ENCODE data around the gene GUCY2D.

The GUCY2D gene

GRCh38 chr17:8064561-8065019 lies 62.2 kb downstream of the GUCY2D start:
- H3K27me3 ChIP-seq (replicated peaks; ENCODE audit: insufficient read depth, low read length): peaks cover 94% of the 10 kb centered on the region
- H3K4me3 ChIP-seq (ENCODE audit: low read length): no peak overlapping the region
- no peaks in the 10 kb centered on the region for H3F3A ChIP-seq (ENCODE audit: insufficient read depth, low read length)
- no peak overlapping the region for H2AFZ ChIP-seq (ENCODE audit: low read length)
- TF ChIP-seq CTCF (IDR thresholded peaks at IDR 0.05; ENCODE audit: low read length) (no peak), EZH2phosphoT487 (IDR thresholded peaks at IDR 0.05; ENCODE audit: low read length) (no peak), EZH2 (optimal IDR thresholded peaks at IDR 0.05; ENCODE audit: low read depth, low read length) (no peak)
- no peaks in the 10 kb centered on the region for H3K79me2 ChIP-seq (ENCODE audit: low read length)
- H4K20me1 ChIP-seq (ENCODE audit: insufficient read depth, low read length): no peaks in the 10 kb centered on the region
- no peak overlapping the region for H3K27ac ChIP-seq (ENCODE audit: low read length)
- no peaks in the 10 kb centered on the region for H3K36me3 ChIP-seq (replicated peaks; ENCODE audit: insufficient read depth, low read length)
- H3K4me2 ChIP-seq (ENCODE audit: low read depth, low read length): no peak overlapping the region
- H3K9ac ChIP-seq (ENCODE audit: low read length): no peak overlapping the region
- DNase-seq: no peak
- H3K9me2 ChIP-seq (replicated peaks; ENCODE audit: insufficient read depth, low read length): no peaks in the 10 kb centered on the region
- H3K4me1 ChIP-seq (ENCODE audit: low read length): peaks cover 4% of the 10 kb centered on the region
- no peaks in the 10 kb centered on the region for H3K9me3 ChIP-seq (replicated peaks; ENCODE audit: insufficient read depth, low read length)

DNA sequence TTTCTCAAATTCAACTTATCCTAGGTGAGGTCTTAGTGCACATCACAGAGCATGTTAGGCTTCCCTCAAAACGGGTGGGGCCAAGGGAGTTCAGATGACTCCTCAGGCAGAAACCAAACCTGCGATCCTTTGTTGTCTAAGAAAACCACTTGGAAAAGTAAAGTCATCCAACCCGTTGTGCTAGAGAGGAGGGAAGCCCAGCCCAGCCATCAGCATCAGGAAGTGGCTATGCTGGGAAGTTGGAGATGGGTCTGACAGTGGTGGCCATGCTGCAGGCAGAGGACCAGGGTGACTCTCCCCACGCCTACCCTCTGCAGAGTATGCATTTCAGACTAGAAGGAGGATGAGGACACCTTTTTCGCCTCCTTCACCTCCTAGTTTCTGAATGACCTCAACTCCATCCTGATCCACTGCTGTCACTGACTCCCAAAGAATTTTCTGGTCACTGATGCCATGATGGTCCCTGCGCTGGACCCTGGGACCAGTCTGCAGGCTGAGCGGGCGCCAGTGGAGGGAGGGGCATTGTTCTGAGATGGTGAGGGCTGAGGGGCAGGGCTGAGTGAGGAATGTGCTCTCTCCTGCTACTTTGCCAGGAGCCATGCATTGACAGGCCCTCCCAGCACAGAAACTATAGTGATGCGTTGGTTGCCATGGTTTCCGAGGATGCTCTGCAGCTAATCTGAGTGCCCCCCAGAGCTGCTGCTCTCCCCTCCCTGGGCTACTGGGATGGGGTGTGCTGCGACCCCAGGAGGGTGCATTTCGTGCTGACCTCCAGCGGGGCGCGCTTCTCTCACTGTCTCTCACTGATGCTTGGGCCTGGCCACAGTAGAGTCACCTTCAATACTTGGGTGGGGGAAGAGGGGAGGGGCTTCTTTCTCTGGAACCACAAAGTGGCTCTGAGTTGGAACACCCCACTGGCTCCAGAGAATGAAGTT lies 64.7 kb downstream of the GUCY2D start:
- Histone ChIP-seq H4K20me1 (ENCODE audit: insufficient read depth, low read length) (no peaks in the 10 kb centered on the region), H3K79me2 (ENCODE audit: low read length) (no peaks in the 10 kb centered on the region), H3K27ac (ENCODE audit: low read length) (no peak overlapping the region), H3K4me1 (ENCODE audit: low read length) (no peaks in the 10 kb centered on the region), H3K9me3 (replicated peaks; ENCODE audit: insufficient read depth, low read length) (no peaks in the 10 kb centered on the region), H3K9ac (ENCODE audit: low read length) (no peak overlapping the region), H3K4me2 (ENCODE audit: low read depth, low read length) (no peak overlapping the region), H3K36me3 (replicated peaks; ENCODE audit: insufficient read depth, low read length) (no peaks in the 10 kb centered on the region), H3K4me3 (ENCODE audit: low read length) (no peak overlapping the region), H2AFZ (ENCODE audit: low read length) (no peak overlapping the region), H3K9me2 (replicated peaks; ENCODE audit: insufficient read depth, low read length) (no peaks in the 10 kb centered on the region), H3F3A (ENCODE audit: insufficient read depth, low read length) (no peaks in the 10 kb centered on the region), H3K27me3 (replicated peaks; ENCODE audit: insufficient read depth, low read length) (peaks cover 92% of the 10 kb centered on the region)
- DNase-seq: no peak
- TF ChIP-seq EZH2phosphoT487 (IDR thresholded peaks at IDR 0.05; ENCODE audit: low read length): no peak
- TF ChIP-seq EZH2 (optimal IDR thresholded peaks at IDR 0.05; ENCODE audit: low read depth, low read length): no peak
- TF ChIP-seq CTCF (IDR thresholded peaks at IDR 0.05; ENCODE audit: low read length): no peak

DNA sequence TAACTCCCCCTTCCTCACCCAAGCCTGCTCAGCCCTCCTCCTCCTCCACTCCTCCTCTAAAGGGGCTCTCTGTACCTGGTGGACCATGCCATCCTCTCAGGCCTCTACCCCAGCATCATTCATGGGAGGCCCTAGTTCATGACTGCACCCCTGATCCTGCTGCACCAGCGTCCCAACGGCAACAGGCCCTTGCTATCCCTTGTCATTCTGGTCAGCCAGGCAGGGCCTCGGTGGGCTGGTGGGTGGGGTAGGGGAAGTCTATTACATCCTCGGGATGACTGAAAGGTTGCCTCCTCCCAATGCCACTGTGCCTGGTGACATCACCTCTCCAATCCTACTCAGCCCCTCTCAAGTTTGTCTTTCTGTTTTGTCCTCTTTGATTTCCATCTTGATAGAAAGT lies 65.4 kb downstream of the GUCY2D start:
- no peak for DNase-seq
- Histone ChIP-seq H3K36me3 (replicated peaks; ENCODE audit: insufficient read depth, low read length) (no peaks in the 10 kb centered on the region), H3K79me2 (ENCODE audit: low read length) (no peaks in the 10 kb centered on the region), H4K20me1 (ENCODE audit: insufficient read depth, low read length) (no peaks in the 10 kb centered on the region), H3K9ac (ENCODE audit: low read length) (no peak overlapping the region), H3F3A (ENCODE audit: insufficient read depth, low read length) (no peaks in the 10 kb centered on the region), H3K9me3 (replicated peaks; ENCODE audit: insufficient read depth, low read length) (no peaks in the 10 kb centered on the region), H3K4me3 (ENCODE audit: low read length) (no peak overlapping the region), H3K4me1 (ENCODE audit: low read length) (no peaks in the 10 kb centered on the region), H2AFZ (ENCODE audit: low read length) (no peak overlapping the region), H3K4me2 (ENCODE audit: low read depth, low read length) (no peak overlapping the region), H3K27ac (ENCODE audit: low read length) (no peak overlapping the region), H3K27me3 (replicated peaks; ENCODE audit: insufficient read depth, low read length) (peaks cover 92% of the 10 kb centered on the region), H3K9me2 (replicated peaks; ENCODE audit: insufficient read depth, low read length) (no peaks in the 10 kb centered on the region)
- no peak for TF ChIP-seq CTCF (IDR thresholded peaks at IDR 0.05; ENCODE audit: low read length)
- no peak for TF ChIP-seq EZH2phosphoT487 (IDR thresholded peaks at IDR 0.05; ENCODE audit: low read length)
- no peak for TF ChIP-seq EZH2 (optimal IDR thresholded peaks at IDR 0.05; ENCODE audit: low read depth, low read length)
